Left renal cortex interstitium (tissue), 4 donors: Measurements from ENCODE around the gene RMI2. TPM values are rescaled to one million over a fixed set of nuclear protein-coding genes. Genes with fewer than 3 reads are reported as not detected.

ENCODE experiments used
- DNase-seq, 4 donors: peaks; one replicate each; pipeline ENCODE4 v3.0.0-alpha.2; 2013; ENCODE audit warnings: low read depth in 4 of 4, low spot score in 2 of 4, missing footprints in 1 of 4
- polyA plus RNA-seq, 4 donors: library from polyadenylated mRNA; unstranded; fragments of 120-200 nt; gene quantifications; one replicate each; pipeline ENCODE4 v1.2.1, GENCODE V29; 2013; ENCODE audit not compliant: insufficient read length in 4 of 4

RMI2 gene
- polyA plus RNA-seq, 4 donors = 22.3 to 33.6 (median 25.9) TPM

DNA sequence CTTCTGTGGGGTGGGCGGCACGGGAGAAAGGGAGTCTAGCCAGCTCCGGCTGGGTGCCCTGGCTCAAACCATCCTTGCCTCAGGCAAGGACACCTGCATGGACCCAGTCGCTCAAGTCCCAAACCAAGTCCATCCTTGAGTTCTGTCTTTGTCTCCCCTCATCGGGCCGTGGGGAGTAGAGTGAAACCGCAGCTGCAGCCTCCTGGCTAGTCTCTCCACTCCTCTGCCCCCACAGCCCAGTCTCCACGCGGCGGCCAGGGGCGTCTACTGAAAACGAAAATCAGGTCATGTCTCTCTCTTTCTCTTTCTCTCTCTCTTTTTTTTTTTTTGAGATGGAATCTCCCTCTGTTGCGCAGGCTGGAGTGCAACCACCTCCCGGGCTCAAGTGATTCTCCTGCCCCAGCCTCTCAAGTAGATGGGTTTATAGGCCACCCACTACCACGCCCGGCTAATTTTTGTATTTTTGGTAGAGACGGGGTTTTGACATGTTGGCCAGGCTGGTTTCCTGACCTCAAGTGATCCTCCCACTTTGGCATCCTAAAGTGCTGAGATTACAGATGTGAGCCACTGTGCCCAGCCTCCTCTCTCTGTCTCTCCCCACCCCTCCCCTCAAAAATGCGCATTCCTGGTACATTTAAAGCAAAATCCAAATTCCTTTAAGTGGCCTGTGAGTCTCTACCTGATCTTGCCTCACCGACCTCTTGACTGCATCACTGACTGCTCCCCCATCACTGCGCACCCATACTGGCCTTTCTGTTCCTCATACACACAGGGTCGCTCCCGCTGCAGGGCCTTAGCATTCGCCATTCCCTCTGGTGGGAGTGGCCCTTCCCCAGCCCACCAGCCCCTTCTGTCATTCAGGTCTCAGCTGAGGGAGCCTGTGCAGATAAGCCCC lies 17.7 kb upstream of the RMI2 start:
- no peak for DNase-seq

DNA sequence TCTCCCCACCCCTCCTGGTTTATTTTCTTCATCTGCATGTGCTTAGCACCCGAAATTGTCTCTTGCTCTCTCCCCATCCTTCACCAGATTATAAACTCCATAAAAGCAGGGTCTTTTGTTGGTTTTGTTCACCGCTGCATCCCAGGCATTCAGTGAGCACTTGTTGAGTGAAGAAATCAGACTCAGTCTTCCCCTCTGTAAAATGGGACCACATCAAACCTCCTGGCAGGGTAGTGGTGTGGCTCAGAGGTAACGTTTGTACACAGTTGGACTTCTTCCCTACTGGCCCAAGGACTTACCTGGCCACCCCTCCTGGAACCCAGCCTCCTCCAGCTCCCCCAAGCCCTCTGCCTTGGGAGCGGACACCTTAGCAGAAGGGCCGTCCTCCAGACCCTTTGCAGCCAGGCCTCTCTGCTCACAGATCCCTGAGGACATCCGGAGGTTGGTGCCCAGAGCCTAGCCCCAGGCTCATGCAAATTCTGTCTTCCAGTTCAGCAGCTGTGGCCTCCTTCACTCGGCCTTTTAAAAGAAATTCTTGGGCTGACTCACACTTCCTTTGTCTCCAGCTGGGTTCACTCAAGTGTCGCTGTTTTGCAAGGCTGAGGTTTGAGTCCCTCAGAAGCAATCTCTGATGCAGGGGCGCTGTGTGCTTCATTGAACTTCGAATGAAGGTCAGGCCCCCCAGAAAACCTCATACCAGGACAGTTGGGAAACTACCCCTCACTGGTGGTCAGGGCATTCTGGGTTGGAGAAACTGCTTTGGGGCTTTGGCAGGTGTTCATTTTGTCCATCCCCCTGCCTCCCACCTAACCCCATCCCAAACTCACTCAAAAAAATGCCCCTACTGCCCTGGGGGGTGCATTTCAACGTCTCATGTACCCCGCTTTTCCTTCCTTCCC lies 16.8 kb upstream of the RMI2 start:
- peak in 3 of 4 donors; percentile 76 to 94 (median 85) for DNase-seq

DNA sequence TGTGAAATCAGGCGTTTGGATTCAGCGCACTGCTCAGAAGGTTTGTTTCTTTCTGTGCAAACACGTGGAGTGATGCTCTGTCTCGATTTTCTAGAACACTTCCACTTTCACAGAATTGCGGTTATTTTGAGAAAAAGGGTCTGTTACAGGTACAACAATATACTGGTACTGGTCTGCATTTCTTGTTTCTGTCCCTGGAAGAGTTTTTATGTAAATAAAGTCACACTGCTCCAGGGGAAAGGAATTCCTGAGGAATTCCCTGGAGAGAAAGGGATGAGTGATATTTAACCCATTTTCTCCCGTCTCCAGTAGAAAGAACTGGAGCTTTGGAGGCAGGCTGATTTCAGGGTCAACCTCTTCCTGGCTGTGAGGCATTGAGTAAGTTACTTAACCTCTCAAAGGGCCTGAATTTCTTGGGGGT lies 16.2 kb upstream of the RMI2 start:
- no peak for DNase-seq

DNA sequence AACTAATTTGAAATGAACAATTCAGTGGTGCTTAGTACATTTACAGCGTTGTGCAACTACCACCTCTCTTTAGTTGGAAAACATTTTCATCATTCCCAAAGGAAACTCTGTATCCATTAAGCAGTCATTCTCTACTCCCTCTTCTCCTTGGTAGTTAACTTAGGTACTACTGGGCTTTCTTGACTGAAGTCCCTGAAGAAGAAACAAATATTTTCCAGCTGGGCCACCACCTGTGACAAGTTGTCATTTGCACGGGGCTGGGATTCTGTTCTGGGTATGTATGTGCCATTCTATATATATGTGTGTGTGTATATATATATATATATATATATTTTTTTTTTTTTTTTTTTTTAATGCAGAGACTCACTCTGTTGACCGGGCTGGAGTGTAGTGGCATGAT lies 15.4 kb upstream of the RMI2 start:
- no peak for DNase-seq

DNA sequence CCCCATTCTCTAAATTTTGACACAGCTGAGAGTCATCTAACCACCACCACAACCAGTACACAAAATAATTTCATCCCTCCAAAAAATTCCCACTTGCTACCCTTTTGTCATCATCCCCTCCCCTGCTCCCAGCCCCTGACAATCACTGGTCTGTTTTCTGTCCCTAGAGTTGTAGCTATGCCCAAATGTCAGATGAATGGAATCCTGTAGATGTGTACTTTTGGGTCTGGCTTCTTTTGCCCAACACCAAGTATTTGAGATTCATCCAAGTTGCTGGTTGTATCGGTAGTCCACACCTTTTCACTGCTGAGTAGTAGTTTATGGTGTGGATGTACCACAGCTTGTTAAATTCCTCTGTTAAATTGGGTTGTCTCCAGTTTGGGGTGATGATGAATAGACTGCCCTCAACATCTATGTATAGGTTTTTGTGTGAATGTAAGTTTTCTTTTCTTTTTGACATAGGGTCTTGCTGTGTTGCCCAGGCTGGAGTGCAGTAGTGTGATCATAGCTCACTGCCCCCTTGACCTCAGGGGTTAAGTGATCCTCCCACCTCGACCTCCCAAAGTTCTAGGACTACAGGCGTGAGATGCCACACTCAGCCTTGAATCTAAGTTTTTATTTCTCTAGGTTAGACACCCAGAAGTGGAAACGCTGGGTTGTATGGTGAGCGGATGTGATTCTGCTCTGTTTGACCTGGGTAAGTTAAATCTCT lies 14.6 kb upstream of the RMI2 start:
- DNase-seq = no peak

DNA sequence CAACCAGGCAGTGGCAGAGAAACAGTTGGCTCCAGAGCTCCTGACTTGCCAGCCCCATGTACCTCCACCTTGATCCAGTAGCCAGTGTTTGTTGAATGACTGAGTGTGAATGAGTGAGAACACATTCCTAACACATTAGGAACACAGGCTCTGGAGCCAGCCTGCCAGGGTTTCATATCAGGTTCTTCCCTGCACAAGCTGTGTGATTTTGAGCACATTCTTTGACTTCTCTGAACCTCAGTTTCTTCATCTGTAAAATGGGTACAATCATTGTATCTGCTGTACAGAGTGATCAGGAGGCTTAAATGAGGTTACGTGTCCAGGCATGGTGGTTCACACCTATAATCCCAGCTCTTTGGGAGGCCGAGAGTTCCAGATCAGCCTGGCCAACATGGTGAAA lies 13.3 kb upstream of the RMI2 start:
- no peak for DNase-seq

DNA sequence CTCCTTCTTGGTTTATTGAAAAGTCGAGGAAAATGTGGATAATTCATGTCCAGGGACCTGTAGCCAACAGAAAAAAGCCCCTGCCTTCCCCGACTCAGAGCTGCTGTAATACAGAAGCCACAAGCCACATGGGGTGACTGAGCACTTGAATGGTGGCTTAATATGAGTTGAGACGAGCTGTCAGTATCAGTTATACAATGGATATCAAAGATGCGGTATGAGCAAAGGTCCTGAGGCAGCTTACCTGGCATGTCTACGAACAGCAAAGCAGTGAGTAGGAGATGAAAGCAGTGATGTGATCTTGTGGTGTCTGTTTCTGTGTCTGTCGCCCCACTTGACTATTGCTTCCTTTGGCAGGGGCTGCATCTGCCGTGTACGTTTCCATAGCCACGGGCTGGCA lies 12.2 kb upstream of the RMI2 start:
- DNase-seq = no peak

DNA sequence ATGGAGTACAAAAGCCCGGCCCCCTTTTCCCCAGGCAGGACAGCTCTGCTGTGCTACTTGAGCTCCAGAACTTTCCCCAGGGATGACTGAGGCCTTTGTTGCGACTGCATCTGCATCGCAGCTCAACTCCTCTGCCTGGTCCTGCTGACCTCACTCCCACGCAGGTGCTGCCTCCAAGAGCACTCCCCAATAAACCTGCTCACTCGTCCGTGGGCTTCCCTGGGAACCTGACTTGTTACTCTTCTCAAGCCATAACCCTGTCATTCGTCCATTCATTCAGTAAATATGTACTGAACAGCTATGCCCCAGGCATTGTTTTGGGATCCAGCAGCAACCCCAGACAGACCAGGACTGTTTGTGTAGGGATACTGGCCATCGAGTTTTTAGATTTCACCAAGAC lies 11.6 kb upstream of the RMI2 start:
- DNase-seq = no peak

DNA sequence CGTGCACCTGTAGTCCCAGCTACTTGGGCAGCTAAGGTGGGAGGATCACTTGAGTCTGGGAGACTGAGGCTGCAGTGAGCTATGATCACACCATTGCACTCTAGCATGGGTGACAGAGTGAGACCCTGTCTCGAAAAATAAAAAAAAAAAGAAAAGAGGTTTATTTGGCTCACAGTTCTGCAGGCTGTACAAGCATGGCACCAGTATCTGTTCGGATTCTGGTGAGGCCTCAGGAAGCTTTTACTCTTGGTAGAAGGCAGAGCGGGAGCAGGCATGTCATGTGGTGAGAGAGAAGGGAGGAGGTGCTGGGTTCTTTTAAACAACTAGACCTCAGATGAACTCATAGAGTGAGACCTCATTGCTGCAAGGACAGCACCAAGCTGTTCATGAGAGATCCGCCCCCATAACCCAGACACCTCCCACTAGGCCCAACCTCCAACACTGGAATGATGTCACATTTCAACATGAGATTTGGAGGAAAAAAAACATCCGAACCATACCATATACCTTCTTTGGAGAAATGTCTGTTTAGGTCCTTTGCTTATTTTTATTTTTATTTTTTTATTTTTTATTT lies 10.3 kb upstream of the RMI2 start:
- DNase-seq = no peak

DNA sequence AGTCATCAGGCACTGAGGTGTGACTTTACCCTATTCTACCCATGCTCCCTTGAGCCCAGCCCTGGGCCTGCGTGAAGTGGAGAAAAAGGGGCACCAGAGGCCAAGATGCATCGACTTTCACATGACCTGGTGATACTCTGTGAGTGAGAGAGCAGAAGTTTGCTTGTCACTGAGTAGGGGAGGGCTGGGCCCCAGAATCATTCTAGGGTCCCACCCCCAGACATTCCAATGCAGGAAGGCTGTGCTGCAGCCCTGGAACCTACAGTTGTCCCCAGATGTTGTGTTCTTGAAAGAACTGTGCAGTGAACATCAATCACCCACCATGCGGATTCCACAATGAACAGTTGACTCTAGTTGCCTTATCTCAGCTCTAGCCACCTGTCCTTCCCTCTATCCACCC lies 6.2 kb upstream of the RMI2 start:
- DNase-seq = no peak

DNA sequence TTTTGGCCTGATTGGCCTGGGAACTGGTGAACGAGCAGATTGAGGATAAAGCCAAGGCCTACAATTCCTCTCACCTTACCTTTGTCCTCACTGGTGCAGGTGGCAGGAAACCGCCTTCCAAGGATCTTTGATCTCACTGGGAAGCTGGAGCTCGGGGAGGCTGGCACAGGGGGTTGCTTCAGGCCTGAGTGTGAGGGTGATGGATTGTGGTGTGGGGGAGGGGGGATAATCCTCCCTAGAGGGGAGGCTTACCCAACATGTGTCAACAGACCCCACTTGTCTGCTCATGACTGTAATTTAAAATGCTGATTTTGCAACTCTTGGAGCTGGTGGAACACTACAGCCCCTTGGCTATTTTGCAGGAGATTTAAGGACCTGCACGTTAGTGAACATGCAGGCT lies 4.5 kb upstream of the RMI2 start:
- DNase-seq = no peak

DNA sequence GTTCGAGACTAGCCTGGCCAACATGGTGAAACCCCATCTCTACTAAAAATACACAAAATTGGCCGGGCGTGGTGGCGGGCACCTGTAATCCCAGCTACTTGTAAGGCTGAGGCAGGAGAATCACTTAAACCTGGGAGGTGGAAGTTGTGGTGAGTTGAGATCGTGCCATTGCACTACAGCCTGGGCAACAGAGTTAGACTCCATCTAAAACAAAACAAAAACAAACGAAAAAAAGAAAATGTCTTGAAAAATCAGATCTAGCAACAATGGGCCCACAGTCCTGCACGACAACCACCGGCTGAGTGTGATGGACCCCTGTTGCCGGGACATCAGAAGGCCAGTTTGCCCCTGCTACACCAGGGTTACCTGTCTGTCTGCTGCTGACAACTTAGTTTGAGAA lies 3.9 kb upstream of the RMI2 start:
- no peak for DNase-seq

DNA sequence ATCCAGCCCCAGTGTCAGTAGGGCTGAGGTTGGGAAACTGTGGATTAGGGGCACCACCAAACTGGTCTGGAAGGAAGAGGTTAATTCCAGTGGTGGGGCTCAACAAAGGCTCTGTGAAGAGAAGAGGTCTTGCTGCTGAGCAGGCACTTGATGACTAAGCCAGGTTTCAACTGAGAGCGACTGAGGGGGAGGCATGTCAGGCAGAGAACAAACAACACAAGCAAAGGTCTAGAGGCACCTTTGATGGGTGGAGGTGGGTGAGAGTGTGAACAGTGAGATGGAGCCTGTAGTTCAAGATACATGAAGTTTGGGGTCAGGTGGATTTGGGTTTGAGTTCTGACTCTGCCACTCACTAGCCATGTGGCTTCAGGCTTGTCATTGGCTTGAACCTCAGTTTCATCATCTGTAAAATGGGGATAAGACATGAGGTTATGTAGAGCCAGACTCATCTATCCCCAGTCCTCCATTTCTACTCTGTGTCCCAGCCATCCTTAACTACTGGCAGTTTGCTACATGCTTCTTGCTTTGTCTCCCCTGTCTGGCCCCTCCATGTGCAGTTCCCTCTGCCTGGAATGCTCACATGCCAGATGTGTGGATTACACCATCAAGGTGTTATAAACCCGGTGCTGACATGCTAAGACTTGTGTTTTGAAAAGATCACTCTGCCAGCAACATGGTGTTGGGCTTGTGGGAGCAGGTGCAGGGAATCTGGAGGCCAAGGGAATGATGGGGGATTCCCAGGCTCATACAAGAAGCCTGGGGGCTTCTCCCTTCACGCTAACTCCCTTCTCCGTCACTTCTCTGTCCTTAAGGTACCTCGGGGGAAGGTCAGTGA lies 3.0 kb upstream of the RMI2 start:
- no peak for DNase-seq

DNA sequence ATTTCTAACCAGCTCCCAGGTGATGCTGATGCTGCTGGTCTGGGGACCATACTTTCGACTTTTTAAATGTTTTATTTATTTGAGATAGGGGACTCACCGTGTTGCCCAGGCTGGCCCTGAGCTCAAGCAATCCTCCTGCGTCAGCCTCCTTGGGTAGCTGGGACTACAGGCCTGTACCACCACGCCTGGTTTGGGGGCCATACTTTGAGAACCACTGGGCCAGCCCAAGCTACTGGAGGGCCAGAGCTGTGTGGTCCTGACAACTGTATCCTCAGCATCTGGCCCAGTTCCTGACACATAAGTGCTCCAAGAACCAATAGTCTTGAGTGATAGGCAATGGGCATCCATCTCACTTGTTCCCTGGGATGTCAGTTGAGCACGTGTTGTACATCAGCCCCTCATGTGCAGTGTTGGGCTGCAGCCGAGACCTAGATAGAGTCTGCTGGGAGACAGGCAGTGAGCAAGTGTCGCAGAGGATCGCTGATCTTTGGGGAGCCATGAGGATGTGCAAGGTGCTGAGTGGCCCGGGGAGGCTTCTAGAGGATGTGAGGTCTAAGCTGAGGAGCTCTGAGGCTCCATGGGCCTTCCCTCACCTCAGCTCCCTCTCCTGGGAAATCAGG lies 1.6 kb downstream of the RMI2 start:
- DNase-seq = no peak

DNA sequence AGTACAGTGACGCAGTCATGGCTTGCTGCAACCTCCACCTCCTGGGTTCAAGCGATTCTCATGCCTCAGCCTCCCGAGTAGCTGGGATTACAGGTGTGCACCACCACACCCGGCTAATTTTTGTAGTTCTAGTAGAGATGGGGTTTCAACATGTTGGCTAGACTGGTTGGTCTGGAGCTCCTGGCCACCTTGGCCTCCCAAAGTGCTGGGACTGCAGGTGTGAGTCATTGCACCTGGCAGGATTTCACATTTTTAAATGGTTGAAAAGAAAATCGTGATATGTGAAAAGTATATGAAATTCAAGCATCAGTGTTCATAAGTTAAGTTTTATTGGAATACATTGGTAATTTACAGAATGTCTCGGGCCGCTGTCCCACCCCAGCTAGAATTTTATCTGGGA lies 2.6 kb downstream of the RMI2 start:
- no peak for DNase-seq

DNA sequence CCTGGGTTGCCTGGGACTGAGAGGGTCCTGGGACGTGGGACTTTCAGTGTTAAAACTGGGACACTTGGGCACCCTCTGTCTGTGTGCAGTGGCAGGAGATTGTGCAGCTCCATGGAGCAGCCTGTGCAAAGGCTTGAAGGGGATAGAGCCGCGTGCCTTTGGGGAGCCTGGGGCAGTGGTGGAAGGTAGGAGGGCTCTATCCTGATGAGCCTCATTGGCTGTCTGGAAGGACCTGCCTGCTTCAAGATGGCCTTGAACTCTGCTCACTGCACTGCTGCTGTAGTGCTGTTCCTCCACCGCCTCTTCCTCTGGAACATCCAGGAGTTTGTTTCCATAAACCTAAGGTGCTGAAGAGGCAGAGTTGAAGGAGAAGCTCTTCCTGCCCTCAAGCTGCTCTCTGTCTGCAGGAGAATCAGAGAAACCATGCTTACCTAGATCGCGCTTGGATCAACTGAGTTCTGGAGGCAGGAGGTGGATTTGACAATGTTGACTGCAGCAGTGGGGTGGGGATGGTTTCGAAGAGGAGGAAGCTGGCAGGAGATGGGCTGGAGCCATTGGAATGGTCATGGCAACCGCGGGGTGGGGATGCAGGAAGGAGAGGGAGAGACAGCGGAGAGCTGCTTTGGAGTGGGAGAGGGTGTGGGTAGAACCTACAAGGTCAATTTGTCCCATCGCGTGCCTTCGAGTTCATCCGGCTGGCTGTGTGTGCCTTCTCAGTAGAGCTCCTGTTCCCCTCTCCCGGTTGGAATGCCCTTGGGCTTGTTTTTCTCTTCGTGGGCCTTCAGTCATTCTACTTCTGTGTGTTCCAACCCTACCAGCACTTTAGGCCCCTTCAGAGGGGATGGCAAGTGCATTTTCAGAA lies 3.7 kb downstream of the RMI2 start:
- DNase-seq = no peak

DNA sequence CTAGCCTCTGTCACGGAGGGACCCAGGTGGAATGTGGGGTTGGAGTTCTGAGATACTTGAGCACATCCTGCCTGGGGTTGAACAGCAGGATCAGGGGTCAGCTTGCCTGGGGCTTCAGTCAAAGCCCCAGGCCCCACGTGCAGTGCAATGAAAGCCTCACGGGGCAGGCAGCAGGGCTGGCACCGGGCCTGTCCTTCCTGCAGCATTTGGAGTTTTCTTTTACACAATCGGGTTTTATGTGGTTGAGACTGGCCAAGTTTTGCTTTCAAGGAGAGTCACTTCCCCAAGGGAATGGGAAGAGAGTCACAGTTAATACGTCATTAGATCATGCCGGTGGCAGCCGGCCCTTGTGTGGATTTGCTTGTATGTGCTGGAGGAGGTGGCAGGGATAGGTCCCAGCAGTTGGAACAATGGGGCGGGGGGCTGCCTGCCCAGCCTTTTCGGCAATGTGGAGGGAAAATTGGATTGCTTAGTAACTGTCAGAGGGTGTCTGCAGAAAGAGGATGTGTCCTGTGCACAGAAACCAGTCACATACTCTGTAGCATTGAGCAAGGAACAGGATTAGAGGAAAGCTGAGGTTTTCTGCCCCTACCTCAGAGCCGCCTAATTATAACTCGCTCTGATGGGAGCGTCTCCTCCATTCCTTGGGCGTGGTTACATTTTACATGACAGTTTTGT lies 4.5 kb downstream of the RMI2 start:
- no peak for DNase-seq

DNA sequence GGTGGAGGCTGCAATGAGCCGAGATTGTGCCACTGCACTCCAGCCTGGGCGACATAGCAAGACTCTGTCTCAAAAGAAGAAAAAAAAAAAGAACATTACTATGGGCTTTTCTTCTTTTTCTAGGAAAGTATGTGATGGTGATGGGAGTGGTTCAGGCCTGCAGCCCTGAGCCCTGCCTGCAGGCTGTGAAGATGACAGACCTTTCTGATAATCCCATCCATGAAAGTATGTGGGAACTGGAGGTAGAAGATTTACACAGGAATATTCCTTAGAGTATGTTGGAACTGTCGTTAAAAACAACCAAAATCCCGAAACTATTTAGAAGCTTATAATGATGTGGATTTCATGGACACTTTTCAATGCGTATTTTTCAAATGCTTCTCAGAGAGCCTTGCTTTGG lies 5.3 kb downstream of the RMI2 start:
- DNase-seq = no peak
